Liver (tissue), 9 donors: ENCODE measurements around the gene FGFRL1. TPM values are rescaled to one million over a fixed set of nuclear protein-coding genes. Genes with fewer than 3 reads are reported as not detected.

Experiments used
- DNase-seq: peaks from one replicate; pipeline ENCODE4 v3.0.0-alpha.2; 2017; ENCODE audit warnings: low spot score
- H3K27ac ChIP-seq, 2 donors: one replicate each; pipeline ENCODE4 v1.7.0; 2013; ENCODE audit warnings: inconsistent platforms in 2 of 2, low read length in 2 of 2, control low read depth in 1 of 2, low read depth in 1 of 2, mild to moderate bottlenecking in 1 of 2
- H3K27me3 ChIP-seq, 4 donors: one replicate each; pipeline versions ENCODE4 v1.6.1 to v1.7.0; 2013; ENCODE audit warnings: low read length in 3 of 4, inconsistent platforms in 1 of 4, mild to moderate bottlenecking in 1 of 4, moderate library complexity in 1 of 4; ENCODE audit not compliant: control insufficient read depth in 4 of 4, insufficient read depth in 4 of 4
- H3K36me3 ChIP-seq, 4 donors: one replicate each; pipeline versions ENCODE4 v1.6.1 to v1.7.0; 2013; ENCODE audit warnings: low read length in 3 of 4, mild to moderate bottlenecking in 3 of 4, low read depth in 1 of 4, moderate library complexity in 1 of 4; ENCODE audit not compliant: control insufficient read depth in 4 of 4, insufficient read depth in 3 of 4
- H3K4me1 ChIP-seq, 4 donors: one replicate each; pipeline versions ENCODE4 v1.6.1 to v1.7.0; 2013; ENCODE audit warnings: low read length in 3 of 4, mild to moderate bottlenecking in 3 of 4, moderate library complexity in 1 of 4; ENCODE audit not compliant: control insufficient read depth in 4 of 4, insufficient read depth in 4 of 4
- H3K4me3 ChIP-seq, 3 donors: one replicate each; pipeline versions ENCODE4 v1.6.1 to v1.7.0; 2013; ENCODE audit warnings: low read length in 3 of 3, control low read depth in 1 of 3, low read depth in 1 of 3, mild to moderate bottlenecking in 1 of 3
- H3K9ac ChIP-seq, 2 donors: one replicate each; pipeline ENCODE4 v1.7.0; 2013; ENCODE audit warnings: low read length in 2 of 2, mild to moderate bottlenecking in 2 of 2, moderate library complexity in 2 of 2, control low read depth in 1 of 2, low read depth in 1 of 2
- H3K9me3 ChIP-seq, 4 donors: one replicate each; pipeline versions ENCODE4 v1.6.1 to v1.7.0; 2013; ENCODE audit warnings: low read length in 3 of 4; ENCODE audit not compliant: control insufficient read depth in 4 of 4
- CTCF ChIP-seq: fragments of 150-350 bp; IDR thresholded peaks from 2 replicates; pipeline ENCODE4 v1.5.1; 2017; ENCODE audit warnings: improper control_type of control experiment, low read depth, low read length; ENCODE audit not compliant: missing input control
- EGR1 ChIP-seq, 2 donors: IDR thresholded peaks; 2 replicates each; pipeline ENCODE4 v1.6.1; 2016 to 2018; ENCODE audit warnings: antibody characterized with exemption in 2 of 2, low read depth in 2 of 2
- FOXA2 ChIP-seq: IDR thresholded peaks from 2 replicates; pipeline ENCODE4 v1.6.1; 2016; ENCODE audit warnings: antibody characterized with exemption
- HNF4G ChIP-seq: IDR thresholded peaks from 2 replicates; pipeline ENCODE4 v1.6.1; 2016; ENCODE audit warnings: antibody characterized with exemption
- REST ChIP-seq: IDR thresholded peaks from 2 replicates; pipeline ENCODE4 v1.6.1; 2016; ENCODE audit warnings: antibody characterized with exemption, mild to moderate bottlenecking
- RXRA ChIP-seq, 2 donors: IDR thresholded peaks; 2 replicates each; pipeline ENCODE4 v1.6.1; 2017 to 2018; ENCODE audit warnings: antibody characterized with exemption in 2 of 2, mild to moderate bottlenecking in 1 of 2
- SP1 ChIP-seq: IDR thresholded peaks from 2 replicates; pipeline ENCODE4 v1.6.1; 2018; ENCODE audit warnings: antibody characterized with exemption, mild to moderate bottlenecking
- YY1 ChIP-seq: IDR thresholded peaks from 2 replicates; pipeline ENCODE4 v1.6.1; 2016; ENCODE audit warnings: antibody characterized with exemption, mild to moderate bottlenecking
- ZBTB33 ChIP-seq: IDR thresholded peaks from 2 replicates; pipeline ENCODE4 v1.6.1; 2016; ENCODE audit warnings: antibody characterized with exemption
- WGBS: extraction: QIAGEN DNeasy Blood & Tissue Kit; methylation state at CpG from one replicate; pipeline ENCODE4 v1.1.7; 2013; 5-methylcytosine and 5-hydroxymethylcytosine counted together
- polyA plus RNA-seq, 2 donors: library from polyadenylated mRNA; stranded (reverse) in 1 of 2; unstranded in 1 of 2; fragments of 200-250 nt in 1 of 2; fragments of >200 nt in 1 of 2; fragmentation: Nextera tagmentation in 1 of 2; extraction: Ambion mirVana in 1 of 2; gene quantifications; one replicate each; pipeline versions ENCODE4 v1.2.1 to v1.2.3, GENCODE V29; 2013 to 2015
- total RNA-seq, 2 donors: library from RNA; depleted of rRNA; stranded (reverse); fragments of >200 nt; gene quantifications; one replicate each; pipeline ENCODE4 v1.2.3, GENCODE V29; 2014
- donor health status: healthy.
- donor health status: healthy.
- donor health status: healthy.
- donor health status: healthy.
- donor health status: healthy.

FGFRL1 gene
- total and polyA plus RNA-seq, 4 donors = 14.2 to 49.1 (median 22.4) TPM

GRCh38 chr4:1002131-1002630 is 9.2 kb upstream of the FGFRL1 start:
- Histone ChIP-seq H3K36me3 (no peaks in the 10 kb centered on the region), H3K4me1 (peaks cover 3 to 21% (median 14%) of the 10 kb centered on the region in 4 donors), H3K9ac (no peak overlapping the region), H3K27ac (no peak overlapping the region), H3K9me3 (no peaks in the 10 kb centered on the region), H3K27me3 (no peaks in the 10 kb centered on the region), H3K4me3 (no peak overlapping the region)
- TF ChIP-seq FOXA2 (no peak), YY1 (no peak), SP1 (no peak), EGR1 (IDR thresholded peaks at IDR 0.05; ENCODE audit: low read depth in 2 of 2) (no peak), ZBTB33 (no peak), RXRA (IDR thresholded peaks at IDR 0.05) (no peak), REST (no peak), CTCF (no peak), HNF4G (no peak)
- WGBS = 6% methylated on average over 54 of the region's 54 CpGs
- DNase-seq = peak; percentile 58

GRCh38 chr4:1002631-1003251 is 8.7 kb upstream of the FGFRL1 start:
- H3K9ac ChIP-seq = no peak overlapping the region
- no peaks in the 10 kb centered on the region for H3K9me3 ChIP-seq
- H3K27ac ChIP-seq = no peak overlapping the region
- H3K4me1 ChIP-seq = peaks cover under 1 to 16% (median 12%) of the 10 kb centered on the region in 4 donors
- WGBS = 7% methylated on average over 75 of the region's 75 CpGs
- peak overlapping the region in 1 of 3 donors; percentile 17 for H3K4me3 ChIP-seq
- TF ChIP-seq HNF4G = no peak
- no peak for DNase-seq
- no peaks in the 10 kb centered on the region for H3K36me3 ChIP-seq
- H3K27me3 ChIP-seq = no peaks in the 10 kb centered on the region
